K562 (cell line): ENCODE measurements around the gene ZNF500. TPM values are rescaled to one million over a fixed set of nuclear protein-coding genes. Genes with fewer than 3 reads are reported as not detected.

Experiments used
- CCAR2 ChIP-seq: fragments of 200-400 bp; formaldehyde crosslinking; IDR thresholded peaks from 2 replicates; pipeline ENCODE4 v1.6.1; 2017; ENCODE audit warnings: mild to moderate bottlenecking, low read depth, low read length
- COPS2 ChIP-seq: fragments of 450-650 bp; conservative IDR thresholded peaks from 2 replicates; pipeline ENCODE4 v1.6.1; 2016; ENCODE audit warnings: mild to moderate bottlenecking, moderate library complexity
- CXXC5 ChIP-seq: fragments of 250-450 bp; sonication (Bioruptor Pico); IDR thresholded peaks from 2 replicates; pipeline ENCODE4 v1.8.0; 2022; ENCODE audit warnings: inconsistent platforms, mild to moderate bottlenecking, moderate library complexity
- DLX4 ChIP-seq: fragments of 250-450 bp; sonication (Bioruptor Pico); IDR thresholded peaks from 2 replicates; pipeline ENCODE4 v1.6.1; 2021; ENCODE audit warnings: mild to moderate bottlenecking
- FIP1L1 ChIP-seq: fragments of 200-400 bp; formaldehyde crosslinking; IDR thresholded peaks from 2 replicates; pipeline ENCODE4 v1.6.1; 2018; ENCODE audit warnings: mild to moderate bottlenecking, low read depth, low read length; ENCODE audit not compliant: poor library complexity, severe bottlenecking
- HNRNPL ChIP-seq: fragments of 200-400 bp; formaldehyde crosslinking; IDR thresholded peaks from 2 replicates; pipeline ENCODE4 v1.6.1; 2017; ENCODE audit warnings: low read depth, mild to moderate bottlenecking, low read length
- HNRNPUL1 ChIP-seq: fragments of 200-400 bp; formaldehyde crosslinking; IDR thresholded peaks from 2 replicates; pipeline ENCODE4 v1.6.1; 2017; ENCODE audit warnings: low read length
- HOXB6 ChIP-seq: fragments of 250-450 bp; sonication (Bioruptor Pico); IDR thresholded peaks from 2 replicates; pipeline ENCODE4 v1.5.1; 2022; ENCODE audit warnings: mild to moderate bottlenecking, borderline replicate concordance
- JUN ChIP-seq, 2 experiments: sonication (generic) in 1 of 2; formaldehyde crosslinking in 1 of 2; IDR thresholded peaks; 2 replicates each; pipeline versions ENCODE4 v1.6.1 to v1.8.0; 2012 to 2022; ENCODE audit warnings: borderline replicate concordance in 2 of 2, mild to moderate bottlenecking in 2 of 2, improper control_type of control experiment in 1 of 2, low read depth in 1 of 2, low read length in 1 of 2, missing genetic modification reagents in 1 of 2
- NCOA2 ChIP-seq, 2 experiments: fragments of 450-650 bp; IDR thresholded peaks; 2 replicates each; pipeline ENCODE4 v1.6.1; 2018; ENCODE audit warnings: mild to moderate bottlenecking in 2 of 2, moderate library complexity in 1 of 2; ENCODE audit not compliant: partially characterized antibody in 2 of 2
- NCOA4 ChIP-seq: fragments of 450-650 bp; IDR thresholded peaks from 2 replicates; pipeline ENCODE4 v1.6.1; 2018; ENCODE audit warnings: mild to moderate bottlenecking; ENCODE audit not compliant: partially characterized antibody
- NR3C1 ChIP-seq: sonication (generic); formaldehyde crosslinking; IDR thresholded peaks from 2 replicates; pipeline ENCODE4 v1.8.1; 2022; ENCODE audit warnings: missing genetic modification reagents
- POLR2AphosphoS2 ChIP-seq: IDR thresholded peaks from 2 replicates; pipeline ENCODE4 v1.6.1; 2012; ENCODE audit warnings: low read length, improper control_type of control experiment
- SMARCA5 ChIP-seq: fragments of 450-650 bp; IDR thresholded peaks from 2 replicates; pipeline ENCODE4 v1.6.1; 2016
- SMARCB1 ChIP-seq: IDR thresholded peaks from 2 replicates; pipeline ENCODE4 v1.6.1; 2011; ENCODE audit warnings: improper control_type of control experiment, low read depth; ENCODE audit not compliant: insufficient read length
- USF2 ChIP-seq: sonication (generic); formaldehyde crosslinking; IDR thresholded peaks from 2 replicates; pipeline ENCODE4 v1.5.0; 2020; ENCODE audit warnings: missing genetic modification reagents
- ZC3H8 ChIP-seq: fragments of 450-650 bp; IDR thresholded peaks from 2 replicates; pipeline ENCODE4 v1.6.1; 2017
- ZNF124 ChIP-seq: sonication (generic); formaldehyde crosslinking; IDR thresholded peaks from 2 replicates; pipeline ENCODE4 v1.8.1; 2022; ENCODE audit warnings: missing genetic modification reagents
- ZNF232 ChIP-seq: sonication (generic); formaldehyde crosslinking; IDR thresholded peaks from 2 replicates; pipeline ENCODE4 v1.8.0; 2022; ENCODE audit warnings: mild to moderate bottlenecking, missing genetic modification reagents
- ZNF324 ChIP-seq: fragments of 250-450 bp; sonication (Bioruptor Pico); IDR thresholded peaks from 2 replicates; pipeline ENCODE4 v1.4.0; 2020; ENCODE audit warnings: mild to moderate bottlenecking
- ZNF77 ChIP-seq: fragments of 250-450 bp; sonication (Bioruptor Pico); IDR thresholded peaks from 2 replicates; pipeline ENCODE4 v1.5.0; 2020
- ZNF830 ChIP-seq: fragments of 250-450 bp; sonication (Bioruptor Pico); IDR thresholded peaks from 2 replicates; pipeline ENCODE4 v1.5.0; 2021; ENCODE audit warnings: mild to moderate bottlenecking
- polyA plus RNA-seq, 8 experiments: library from polyadenylated mRNA; depleted of rRNA in 4 of 8; stranded (reverse) in 5 of 8; unstranded in 3 of 8; fragments of >200 nt; fragmentation: Nextera tagmentation in 2 of 8; fragmentation: Illumina TruSeq in 1 of 8; extraction: Ambion mirVana in 2 of 8; extraction: Trizol in 1 of 8; gene quantifications; 2 replicates each; pipeline versions ENCODE4 v1.2.1 to v1.2.3, GENCODE V29; 2011 to 2014; ENCODE audit warnings: inconsistent platforms in 1 of 8, missing spikeins in 1 of 8
- total RNA-seq, 7 experiments: library from RNA; depleted of rRNA in 6 of 7; stranded (reverse); fragments of >200 nt in 6 of 7; fragmentation: Illumina TruSeq in 2 of 7; extraction: Trizol in 2 of 7; gene quantifications; 2 replicates each; pipeline versions ENCODE4 v1.2.1 to v1.2.3, GENCODE V29; 2011 to 2021; ENCODE audit warnings: low replicate concordance in 1 of 7
- TF ChIP-seq, protein P1 (sequence below): sonication (generic); formaldehyde crosslinking; IDR thresholded peaks from 2 replicates; pipeline ENCODE4 v1.8.0; 2022; ENCODE audit warnings: mild to moderate bottlenecking, missing genetic modification reagents
- TF ChIP-seq, protein P2 (sequence below), 2 experiments: fragments of 450-650 bp in 1 of 2; IDR thresholded peaks; 2 replicates each; pipeline ENCODE4 v1.6.1; 2011 to 2017; ENCODE audit warnings: low read depth in 2 of 2, antibody characterized with exemption in 1 of 2, borderline replicate concordance in 1 of 2, low read length in 1 of 2, mild to moderate bottlenecking in 1 of 2, mixed read lengths in 1 of 2; ENCODE audit not compliant: control insufficient read depth in 1 of 2

ZNF500 gene
- total and polyA plus RNA-seq, 9 of the 15 experiments (the other 6 are each of a cell fraction or from before 2014, with no cell fraction given): 0.80 to 20.8 (median 5.3) TPM

DNA sequence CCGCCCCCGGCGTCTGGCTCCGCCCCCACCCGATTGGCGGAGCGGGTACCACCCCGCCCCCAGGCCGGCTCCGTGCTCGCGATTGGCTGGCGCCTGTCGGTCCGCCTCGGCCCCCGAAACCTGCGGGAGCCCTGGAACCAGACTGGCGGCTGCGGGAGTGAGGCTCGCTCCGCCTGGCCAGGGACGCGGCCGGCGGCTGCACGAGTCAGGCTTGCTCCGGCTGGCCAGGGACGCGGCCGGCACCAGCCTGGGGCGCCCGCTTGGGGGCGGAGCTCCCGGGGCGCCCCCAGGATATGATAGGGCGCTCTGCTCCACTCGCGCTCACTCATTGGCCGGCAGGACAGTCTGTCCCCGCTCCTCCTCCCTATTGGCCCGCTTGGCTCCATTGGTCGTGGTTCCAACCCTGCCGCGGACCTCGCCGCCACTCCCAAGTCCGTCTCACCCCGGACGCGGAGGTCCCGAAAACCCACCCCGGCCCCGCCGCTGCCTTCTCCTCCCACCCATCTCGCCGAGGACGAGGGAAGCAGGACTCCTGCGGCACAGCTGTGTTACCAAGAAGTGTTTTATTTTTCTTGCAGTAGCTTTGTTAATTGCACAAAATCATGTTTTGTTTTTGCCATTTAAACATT lies 35.8 kb upstream of the ZNF500 start (continued):
- no peak for TF ChIP-seq NCOA4
- no peak for TF ChIP-seq ZNF124
- TF ChIP-seq NCOA2 (IDR thresholded peaks at IDR 0.05; ENCODE audit: partially characterized antibody in 2 of 2): no peak
- peak; percentile 61; the same call in 1 of the 2 replicates for TF ChIP-seq CXXC5 (CRISPR knock-in tag)
- TF ChIP-seq HNRNPL: no peak; the same call in 1 of the 2 replicates
- TF ChIP-seq HOXB6 (CRISPR knock-in tag): no peak
- no peak for TF ChIP-seq CCAR2
- no peak for TF ChIP-seq COPS2
- TF ChIP-seq HNRNPUL1: no peak
- TF ChIP-seq, protein P1, sequence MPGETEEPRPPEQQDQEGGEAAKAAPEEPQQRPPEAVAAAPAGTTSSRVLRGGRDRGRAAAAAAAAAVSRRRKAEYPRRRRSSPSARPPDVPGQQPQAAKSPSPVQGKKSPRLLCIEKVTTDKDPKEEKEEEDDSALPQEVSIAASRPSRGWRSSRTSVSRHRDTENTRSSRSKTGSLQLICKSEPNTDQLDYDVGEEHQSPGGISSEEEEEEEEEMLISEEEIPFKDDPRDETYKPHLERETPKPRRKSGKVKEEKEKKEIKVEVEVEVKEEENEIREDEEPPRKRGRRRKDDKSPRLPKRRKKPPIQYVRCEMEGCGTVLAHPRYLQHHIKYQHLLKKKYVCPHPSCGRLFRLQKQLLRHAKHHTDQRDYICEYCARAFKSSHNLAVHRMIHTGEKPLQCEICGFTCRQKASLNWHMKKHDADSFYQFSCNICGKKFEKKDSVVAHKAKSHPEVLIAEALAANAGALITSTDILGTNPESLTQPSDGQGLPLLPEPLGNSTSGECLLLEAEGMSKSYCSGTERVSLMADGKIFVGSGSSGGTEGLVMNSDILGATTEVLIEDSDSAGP (CRISPR knock-in tag): no peak
- no peak for TF ChIP-seq ZNF77 (CRISPR knock-in tag)
- TF ChIP-seq ZNF324: no peak
- TF ChIP-seq FIP1L1: peak; percentile 83
- TF ChIP-seq SMARCA5: no peak
- no peak for TF ChIP-seq ZNF830 (CRISPR knock-in tag)
- TF ChIP-seq, protein P2, sequence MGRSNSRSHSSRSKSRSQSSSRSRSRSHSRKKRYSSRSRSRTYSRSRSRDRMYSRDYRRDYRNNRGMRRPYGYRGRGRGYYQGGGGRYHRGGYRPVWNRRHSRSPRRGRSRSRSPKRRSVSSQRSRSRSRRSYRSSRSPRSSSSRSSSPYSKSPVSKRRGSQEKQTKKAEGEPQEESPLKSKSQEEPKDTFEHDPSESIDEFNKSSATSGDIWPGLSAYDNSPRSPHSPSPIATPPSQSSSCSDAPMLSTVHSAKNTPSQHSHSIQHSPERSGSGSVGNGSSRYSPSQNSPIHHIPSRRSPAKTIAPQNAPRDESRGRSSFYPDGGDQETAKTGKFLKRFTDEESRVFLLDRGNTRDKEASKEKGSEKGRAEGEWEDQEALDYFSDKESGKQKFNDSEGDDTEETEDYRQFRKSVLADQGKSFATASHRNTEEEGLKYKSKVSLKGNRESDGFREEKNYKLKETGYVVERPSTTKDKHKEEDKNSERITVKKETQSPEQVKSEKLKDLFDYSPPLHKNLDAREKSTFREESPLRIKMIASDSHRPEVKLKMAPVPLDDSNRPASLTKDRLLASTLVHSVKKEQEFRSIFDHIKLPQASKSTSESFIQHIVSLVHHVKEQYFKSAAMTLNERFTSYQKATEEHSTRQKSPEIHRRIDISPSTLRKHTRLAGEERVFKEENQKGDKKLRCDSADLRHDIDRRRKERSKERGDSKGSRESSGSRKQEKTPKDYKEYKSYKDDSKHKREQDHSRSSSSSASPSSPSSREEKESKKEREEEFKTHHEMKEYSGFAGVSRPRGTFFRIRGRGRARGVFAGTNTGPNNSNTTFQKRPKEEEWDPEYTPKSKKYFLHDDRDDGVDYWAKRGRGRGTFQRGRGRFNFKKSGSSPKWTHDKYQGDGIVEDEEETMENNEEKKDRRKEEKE (IDR thresholded peaks at IDR 0.05; ENCODE audit: borderline replicate concordance in 1 of 2, control insufficient read depth in 1 of 2, low read depth in 2 of 2, low read length in 1 of 2): no peak
- TF ChIP-seq ZC3H8: no peak
- TF ChIP-seq NR3C1: no peak
- TF ChIP-seq ZNF232 (CRISPR knock-in tag): no peak
- no peak for TF ChIP-seq USF2
- TF ChIP-seq JUN (IDR thresholded peaks at IDR 0.05; ENCODE audit: borderline replicate concordance, low read depth, low read length): no peak
- TF ChIP-seq JUN (CRISPR knock-in tag; IDR thresholded peaks at IDR 0.05; ENCODE audit: borderline replicate concordance): no peak
- TF ChIP-seq SMARCB1: no peak
- no peak for TF ChIP-seq DLX4 (CRISPR knock-in tag)
- peak; percentile 78; the same call in 1 of the 2 replicates for TF ChIP-seq POLR2AphosphoS2
